OCI-LY3 (cell line): Measurements from ENCODE around the gene SESN3.

ENCODE experiments used
- CTCF ChIP-seq: fragments of 200-600, 300-600 bp; sonication (generic); IDR thresholded peaks from 2 replicates; pipeline ENCODE4 v1.5.1; 2014; ENCODE audit warnings: antibody characterized with exemption, low read length, low read depth
- EZH2phosphoT487 ChIP-seq: fragments of 200-600 bp; shearing (Covaris generic); IDR thresholded peaks from 2 replicates; pipeline ENCODE4 v1.6.1; 2018; ENCODE audit warnings: antibody characterized with exemption, mixed run types, low read depth

GRCh38 chr11:95231881-95232605, 1.0 kb upstream of the SESN3 start:
- TF ChIP-seq CTCF (no peak), EZH2phosphoT487 (no peak)
